HG03354 (cell line): ENCODE results near the gene OAT.

Source experiments
- ATAC-seq: cut with Tn5 transposase; IDR thresholded peaks from one replicate; pipeline ENCODE4 v1.9.1; 2021; ENCODE audit warnings: mild to moderate bottlenecking; ENCODE audit not compliant: unreplicated experiment, poor library complexity, severe bottlenecking

Gene OAT

GRCh38 chr10:124359336-124359832, 59.3 kb downstream of the OAT start:
- no peak for ATAC-seq

- ATAC-seq, result no peak
Measured at GRCh38 chr10:124357561-124357885, 61.2 kb downstream of the OAT start.

DNA sequence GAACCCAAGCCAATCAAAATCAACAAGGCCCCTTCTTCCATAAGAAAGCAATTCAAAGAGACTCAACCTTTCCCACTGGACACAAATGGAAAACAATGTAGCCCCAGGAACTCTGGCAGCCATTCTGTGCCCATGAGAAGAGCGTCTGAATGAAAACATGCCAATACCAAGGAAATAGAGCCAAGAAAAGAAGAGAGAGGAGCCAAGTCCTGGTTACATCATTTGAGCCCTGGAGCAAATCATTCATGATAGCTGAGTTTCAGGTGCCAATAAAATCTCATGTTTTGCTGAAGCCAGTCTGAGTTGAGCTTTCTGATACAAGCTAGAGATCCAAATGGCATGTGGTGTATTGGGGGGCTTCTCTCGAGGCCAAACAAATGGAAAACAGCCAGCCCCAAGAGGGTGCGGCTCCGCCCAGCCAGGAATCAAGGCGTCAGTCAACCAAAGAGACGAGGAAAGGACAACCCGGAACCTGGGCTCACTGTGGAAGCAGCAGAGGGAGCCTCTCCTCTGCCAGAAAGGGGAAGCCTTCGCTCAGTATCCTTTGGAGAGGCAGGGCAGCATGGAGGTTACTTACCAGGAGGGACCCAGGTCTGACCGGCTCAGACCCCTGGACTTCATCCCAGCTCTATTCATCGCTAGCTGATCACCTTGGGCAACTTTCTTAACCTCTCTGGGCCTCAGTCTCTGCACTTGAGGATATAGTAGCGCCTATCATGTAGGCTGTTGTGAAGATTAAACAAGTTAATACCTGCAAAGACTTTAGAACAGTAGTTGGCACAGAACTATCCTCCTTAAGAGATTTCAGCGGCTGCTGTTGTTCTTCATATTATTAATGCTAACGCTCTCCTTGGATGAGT, 61.8 kb downstream of the OAT start:
- no peak for ATAC-seq

- peak; percentile 60 for ATAC-seq
Measured at GRCh38 chr10:124354411-124355382, 64.0 kb downstream of the OAT start.

DNA sequence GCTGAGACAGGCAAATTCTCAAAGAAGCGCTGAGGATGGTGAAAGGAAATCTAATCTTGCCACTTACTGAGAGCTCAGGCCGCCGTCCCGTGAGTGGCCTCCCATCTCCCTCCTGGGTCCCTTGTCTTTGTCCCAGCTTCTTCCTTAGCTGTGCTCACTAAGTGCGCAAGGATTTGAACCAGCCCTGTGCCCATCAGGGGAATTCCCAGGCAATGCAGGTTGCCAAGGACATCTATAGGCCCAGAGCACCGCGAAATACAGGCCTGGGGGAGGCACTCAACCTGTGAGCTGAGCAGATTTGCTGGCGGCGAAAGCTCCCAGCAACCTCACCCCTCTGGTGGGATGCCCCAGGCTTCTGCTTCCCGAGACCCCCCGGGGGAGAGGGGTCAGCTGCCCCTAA, 64.8 kb downstream of the OAT start:
- ATAC-seq, result no peak

DNA sequence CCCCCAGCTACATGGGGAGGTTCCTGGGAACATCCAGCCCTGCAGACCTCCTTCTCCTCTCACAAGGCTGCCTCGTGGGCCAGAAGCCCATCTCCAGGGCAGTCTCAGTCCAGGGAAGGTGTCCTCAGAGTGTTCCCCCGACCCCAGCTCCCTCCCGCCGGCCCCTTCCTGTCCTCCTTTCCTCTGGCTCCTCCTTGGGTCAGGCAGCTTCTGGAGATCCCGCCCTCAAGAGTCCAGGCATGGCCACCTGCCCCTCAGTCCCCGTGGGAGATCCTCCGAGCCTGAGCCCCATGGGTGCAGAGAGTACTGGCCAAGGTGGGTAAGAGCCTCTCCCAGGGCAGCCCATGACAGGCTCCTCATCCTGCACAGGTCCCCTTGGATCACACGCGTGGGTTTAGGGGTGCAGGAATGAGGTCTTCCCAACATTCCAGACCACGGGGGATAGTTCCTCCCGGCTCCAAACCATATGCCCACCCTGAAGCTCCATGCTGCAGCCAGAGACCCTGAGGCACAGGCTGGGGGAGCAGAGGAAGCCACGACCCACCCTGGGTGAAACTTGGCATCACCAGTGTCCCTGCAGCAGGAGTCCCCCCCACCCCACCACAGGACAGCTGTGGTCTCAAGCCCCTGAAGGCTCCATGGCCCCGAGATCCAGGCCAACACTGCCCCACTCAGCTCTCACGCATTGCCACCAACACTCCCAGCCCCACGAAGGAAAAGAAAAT, 65.5 kb downstream of the OAT start:
- ATAC-seq, result no peak

DNA sequence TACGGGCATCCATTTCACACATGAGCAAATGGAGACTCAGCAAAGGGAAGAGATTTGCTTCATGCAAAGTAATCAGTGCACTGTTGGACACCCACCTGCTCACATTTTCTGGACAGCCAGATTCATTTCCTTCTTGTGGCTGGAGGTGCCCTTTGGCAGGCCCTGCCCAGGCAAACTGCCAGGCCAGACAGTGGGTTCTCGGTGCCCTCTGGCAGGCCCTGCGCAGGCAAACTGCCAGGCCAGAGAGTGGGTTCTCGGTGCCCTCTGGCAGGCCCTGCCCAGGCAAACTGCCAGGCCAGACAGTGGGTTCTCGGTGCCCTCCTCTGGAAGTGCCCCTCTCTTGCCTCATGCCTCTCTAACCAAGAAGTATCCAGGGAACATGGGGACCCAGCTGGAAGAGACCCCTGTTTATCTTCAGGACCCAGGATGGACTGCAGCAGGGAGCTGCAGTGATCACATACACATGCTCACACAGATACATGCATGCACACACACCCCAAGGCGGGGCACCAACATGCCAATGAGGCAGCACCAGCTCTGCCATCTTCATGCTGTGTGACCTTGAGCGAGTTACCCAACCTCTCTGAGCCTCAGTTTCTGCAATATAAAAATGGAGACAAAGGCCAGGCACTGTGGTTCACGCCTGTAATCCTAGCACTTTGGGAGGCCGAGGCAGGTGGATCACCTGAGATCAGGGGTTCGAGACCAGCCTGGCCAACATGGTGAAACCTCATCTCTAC, 67.1 kb downstream of the OAT start:
- ATAC-seq, result no peak

DNA sequence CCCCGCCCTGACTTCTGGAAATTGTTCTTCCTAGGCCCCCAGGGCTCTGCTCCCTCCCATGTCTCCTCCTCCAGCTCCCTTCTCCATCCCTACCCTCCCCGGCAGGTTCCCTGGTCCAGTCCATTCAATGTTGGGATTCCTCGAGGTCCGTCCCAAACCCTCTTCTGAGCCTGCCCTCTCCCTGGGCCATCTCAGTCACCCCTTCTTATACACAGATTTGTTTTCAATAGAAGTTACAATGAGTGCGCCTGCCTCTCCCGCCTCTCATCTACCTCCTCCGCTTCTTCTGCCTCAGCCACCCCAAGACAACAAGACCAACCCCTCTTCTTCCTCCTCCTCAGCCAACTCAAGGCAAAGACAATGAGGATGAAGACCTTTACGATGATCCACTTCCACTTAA, 67.9 kb downstream of the OAT start:
- no peak for ATAC-seq

- ATAC-seq, result no peak
Measured at GRCh38 chr10:124349996-124350280, 68.8 kb downstream of the OAT start.

DNA sequence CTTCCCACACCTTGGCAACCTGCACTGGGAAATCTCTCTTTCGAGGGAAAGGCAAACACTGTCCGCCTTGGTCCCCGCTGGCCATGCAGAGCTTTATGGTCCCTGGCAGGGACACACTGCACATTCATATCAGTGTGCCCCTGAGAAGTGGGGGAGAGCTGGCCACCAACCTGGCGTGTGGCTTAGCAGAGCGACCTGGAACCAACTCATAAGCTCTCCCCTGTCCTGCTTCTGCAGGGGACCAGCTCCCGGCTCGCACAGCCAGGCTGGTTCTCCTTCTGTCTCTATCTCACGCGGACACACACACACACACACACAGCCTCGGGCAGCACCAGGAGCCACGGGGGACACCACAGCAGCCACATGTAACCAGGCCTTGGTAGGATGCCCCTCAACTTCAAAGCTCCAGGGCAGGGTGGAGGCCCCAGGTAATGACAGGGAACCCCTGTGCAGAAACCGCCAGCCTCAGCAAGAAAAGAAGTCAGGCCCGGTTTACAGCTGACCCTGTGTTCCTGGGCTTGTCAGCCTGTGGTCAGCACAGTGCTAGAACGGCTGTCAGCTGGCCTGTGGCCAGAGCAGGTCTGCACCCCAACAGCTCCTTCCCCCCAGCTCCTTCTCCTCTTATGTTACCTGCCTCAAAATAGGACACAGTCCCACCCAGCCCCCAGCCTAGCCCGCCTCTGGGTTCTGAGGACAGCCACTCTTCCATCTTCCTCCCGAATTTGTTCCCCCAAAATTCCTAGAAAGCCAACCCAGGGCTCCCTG, 69.3 kb downstream of the OAT start:
- no peak for ATAC-seq

DNA sequence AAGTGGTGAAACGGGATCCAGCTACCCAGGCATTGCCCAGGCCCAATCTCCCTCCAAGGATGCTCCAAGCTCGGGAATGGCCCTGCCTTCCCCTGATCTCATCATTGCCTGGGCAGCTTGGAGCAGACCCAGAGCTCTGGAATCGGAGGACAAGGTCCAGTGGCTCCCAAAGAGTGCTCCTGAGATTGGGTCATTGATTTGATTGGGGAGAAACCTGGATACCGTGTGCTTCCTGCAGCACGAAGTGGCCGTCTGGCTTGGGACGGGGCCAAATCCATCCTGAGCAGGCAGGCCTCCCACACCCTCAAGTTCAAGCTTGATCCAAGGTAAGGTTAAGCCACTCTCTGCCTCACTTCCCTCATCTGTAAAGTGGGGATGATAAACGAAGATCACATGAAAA, 69.9 kb downstream of the OAT start:
- no peak for ATAC-seq

DNA sequence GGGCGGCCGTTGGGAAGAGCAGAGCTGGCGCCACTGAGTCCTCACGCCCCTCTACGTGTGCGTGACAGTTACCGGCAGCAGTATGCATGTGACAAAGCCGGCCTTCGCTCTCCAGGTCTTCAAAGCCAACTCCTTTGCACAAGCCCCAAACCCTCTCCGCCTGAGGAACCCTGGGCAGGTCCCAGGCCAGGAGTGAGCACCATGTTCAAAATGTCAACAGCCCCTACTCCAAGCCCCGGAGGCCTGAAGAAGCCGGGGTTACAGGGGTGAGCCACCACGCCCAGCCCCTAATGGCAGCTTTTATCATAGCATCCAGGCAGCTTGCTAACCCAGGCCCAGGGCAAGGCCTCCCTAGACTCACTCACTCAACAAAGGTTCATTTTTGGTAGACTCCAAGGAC, 70.8 kb downstream of the OAT start:
- ATAC-seq, result no peak
